Measurements from ENCODE around the gene SYNGR3. TPM values are rescaled to one million over a fixed set of nuclear protein-coding genes. Genes with fewer than 3 reads are reported as not detected.
A peak's percentile ranks its signal among the peaks of the same experiment; 100 is the strongest.

SYNGR3 gene
- total and polyA plus RNA-seq, 2 of the 13 experiments (the other 11 are each of a cell fraction or from before 2014, with no cell fraction given), result 0.97 to 5.7 TPM

DNA sequence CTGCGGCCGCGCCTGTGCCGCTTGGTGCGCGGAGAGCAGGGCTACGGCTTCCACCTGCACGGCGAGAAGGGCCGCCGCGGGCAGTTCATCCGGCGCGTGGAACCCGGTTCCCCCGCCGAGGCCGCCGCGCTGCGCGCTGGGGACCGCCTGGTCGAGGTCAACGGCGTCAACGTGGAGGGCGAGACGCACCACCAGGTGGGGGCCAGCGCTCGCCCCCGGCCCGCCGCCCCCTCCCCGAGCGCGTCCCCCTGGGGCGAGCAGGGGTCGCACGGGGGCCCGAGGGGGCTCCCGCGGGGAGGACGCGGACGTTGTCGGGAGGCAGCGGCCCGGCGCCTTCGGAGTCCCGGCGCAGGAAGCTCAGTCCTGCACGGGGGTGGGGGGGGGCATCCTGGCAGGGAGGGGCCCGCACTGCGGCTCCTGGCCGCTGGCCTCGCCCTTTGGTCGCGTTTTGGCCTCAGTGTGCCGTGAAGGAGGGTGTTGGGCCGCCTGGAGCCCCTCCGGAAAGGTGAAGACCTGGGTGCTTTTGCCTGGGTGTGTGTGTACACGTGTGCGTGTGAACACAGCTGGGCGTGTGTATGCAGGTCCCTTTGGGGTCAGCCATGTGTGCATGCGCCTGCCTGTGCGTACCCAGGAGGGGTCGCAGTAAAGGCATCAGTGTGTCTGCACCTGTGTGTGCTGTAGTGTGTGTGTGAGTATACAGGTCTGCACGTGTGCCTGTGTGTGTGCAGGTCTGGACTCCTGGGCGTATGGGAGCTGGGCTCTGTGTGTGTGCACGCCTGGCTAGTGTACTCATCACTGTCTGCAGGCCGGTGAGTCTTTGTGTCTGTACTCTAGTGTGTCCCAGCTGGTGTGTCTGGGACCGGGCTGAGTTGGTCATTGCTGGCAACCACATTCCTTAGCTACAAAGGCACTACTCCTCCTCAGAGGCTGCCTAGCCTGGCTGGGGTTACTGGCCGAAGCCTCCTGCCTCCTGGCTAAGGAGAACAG, 37.5 kb downstream of the SYNGR3 start (continued):
- peak; percentile 30; the same call in 1 of the 2 replicates for TF ChIP-seq BHLHE40 (IDR thresholded peaks at IDR 0.05; ENCODE audit: low read length)
- peak; percentile 23 for TF ChIP-seq ZEB1 (IDR thresholded peaks at IDR 0.05; ENCODE audit: insufficient replicate concordance, low read depth)
- TF ChIP-seq, protein P1, sequence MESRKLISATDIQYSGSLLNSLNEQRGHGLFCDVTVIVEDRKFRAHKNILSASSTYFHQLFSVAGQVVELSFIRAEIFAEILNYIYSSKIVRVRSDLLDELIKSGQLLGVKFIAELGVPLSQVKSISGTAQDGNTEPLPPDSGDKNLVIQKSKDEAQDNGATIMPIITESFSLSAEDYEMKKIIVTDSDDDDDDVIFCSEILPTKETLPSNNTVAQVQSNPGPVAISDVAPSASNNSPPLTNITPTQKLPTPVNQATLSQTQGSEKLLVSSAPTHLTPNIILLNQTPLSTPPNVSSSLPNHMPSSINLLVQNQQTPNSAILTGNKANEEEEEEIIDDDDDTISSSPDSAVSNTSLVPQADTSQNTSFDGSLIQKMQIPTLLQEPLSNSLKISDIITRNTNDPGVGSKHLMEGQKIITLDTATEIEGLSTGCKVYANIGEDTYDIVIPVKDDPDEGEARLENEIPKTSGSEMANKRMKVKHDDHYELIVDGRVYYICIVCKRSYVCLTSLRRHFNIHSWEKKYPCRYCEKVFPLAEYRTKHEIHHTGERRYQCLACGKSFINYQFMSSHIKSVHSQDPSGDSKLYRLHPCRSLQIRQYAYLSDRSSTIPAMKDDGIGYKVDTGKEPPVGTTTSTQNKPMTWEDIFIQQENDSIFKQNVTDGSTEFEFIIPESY (CRISPR knock-in tag; IDR thresholded peaks at IDR 0.05), result peak; percentile 89; the same call in 1 of the 2 replicates
- TF ChIP-seq AGO2 (optimal IDR thresholded peaks at IDR 0.05; ENCODE audit: low read depth, low read length), result peak; percentile 19
- TF ChIP-seq KDM4B (CRISPR knock-in tag; IDR thresholded peaks at IDR 0.05), result no peak
- TF ChIP-seq SOX5 (CRISPR knock-in tag; IDR thresholded peaks at IDR 0.05; ENCODE audit: borderline replicate concordance), result no peak
- peak; percentile 44; the same call in 1 of the 2 replicates for TF ChIP-seq HOXA3 (CRISPR knock-in tag; IDR thresholded peaks at IDR 0.05)
- TF ChIP-seq RARA (CRISPR knock-in tag; IDR thresholded peaks at IDR 0.05), result peak; percentile 49; the same call in 1 of the 2 replicates
- TF ChIP-seq ZBTB40 (IDR thresholded peaks at IDR 0.05), result no peak
- 0 out of 2 replicates have a peak, but pooled peaks have one; percentile 36 for TF ChIP-seq ZBTB40 (CRISPR knock-in tag; IDR thresholded peaks at IDR 0.05)
- TF ChIP-seq, protein P2, sequence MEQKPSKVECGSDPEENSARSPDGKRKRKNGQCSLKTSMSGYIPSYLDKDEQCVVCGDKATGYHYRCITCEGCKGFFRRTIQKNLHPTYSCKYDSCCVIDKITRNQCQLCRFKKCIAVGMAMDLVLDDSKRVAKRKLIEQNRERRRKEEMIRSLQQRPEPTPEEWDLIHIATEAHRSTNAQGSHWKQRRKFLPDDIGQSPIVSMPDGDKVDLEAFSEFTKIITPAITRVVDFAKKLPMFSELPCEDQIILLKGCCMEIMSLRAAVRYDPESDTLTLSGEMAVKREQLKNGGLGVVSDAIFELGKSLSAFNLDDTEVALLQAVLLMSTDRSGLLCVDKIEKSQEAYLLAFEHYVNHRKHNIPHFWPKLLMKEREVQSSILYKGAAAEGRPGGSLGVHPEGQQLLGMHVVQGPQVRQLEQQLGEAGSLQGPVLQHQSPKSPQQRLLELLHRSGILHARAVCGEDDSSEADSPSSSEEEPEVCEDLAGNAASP (CRISPR knock-in tag; IDR thresholded peaks at IDR 0.05; ENCODE audit: borderline replicate concordance), result peak; percentile 17; the same call in 1 of the 2 replicates
- peak; percentile 76 for TF ChIP-seq MYC (CRISPR knock-in tag; IDR thresholded peaks at IDR 0.05; ENCODE audit: borderline replicate concordance)
- TF ChIP-seq, protein P3, sequence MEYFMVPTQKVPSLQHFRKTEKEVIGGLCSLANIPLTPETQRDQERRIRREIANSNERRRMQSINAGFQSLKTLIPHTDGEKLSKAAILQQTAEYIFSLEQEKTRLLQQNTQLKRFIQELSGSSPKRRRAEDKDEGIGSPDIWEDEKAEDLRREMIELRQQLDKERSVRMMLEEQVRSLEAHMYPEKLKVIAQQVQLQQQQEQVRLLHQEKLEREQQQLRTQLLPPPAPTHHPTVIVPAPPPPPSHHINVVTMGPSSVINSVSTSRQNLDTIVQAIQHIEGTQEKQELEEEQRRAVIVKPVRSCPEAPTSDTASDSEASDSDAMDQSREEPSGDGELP (IDR thresholded peaks at IDR 0.05; ENCODE audit: borderline replicate concordance, low read depth), result peak; percentile 81

All from HepG2 (cell line).